HUES48 (cell line): ENCODE data around the gene OPA1.

Experiments used
- H3K27ac ChIP-seq: one replicate; pipeline ENCODE4 v1.7.0; 2013; ENCODE audit warnings: low read depth, low read length, inconsistent platforms
- H3K27me3 ChIP-seq: 2 replicates; pipeline ENCODE4 v1.6.1; 2013; ENCODE audit warnings: mild to moderate bottlenecking, low read length; ENCODE audit not compliant: control insufficient read depth, insufficient read depth
- H3K36me3 ChIP-seq: 2 replicates; pipeline ENCODE4 v1.6.1; 2013; ENCODE audit warnings: low read length; ENCODE audit not compliant: control insufficient read depth, insufficient read depth
- H3K4me1 ChIP-seq: 2 replicates; pipeline ENCODE4 v1.6.1; 2013; ENCODE audit warnings: mild to moderate bottlenecking, low read length; ENCODE audit not compliant: control insufficient read depth, insufficient read depth
- H3K4me3 ChIP-seq: 2 replicates; pipeline ENCODE4 v1.5.1; 2013; ENCODE audit warnings: mild to moderate bottlenecking, low read depth, low read length
- H3K9ac ChIP-seq: 2 replicates; pipeline ENCODE4 v1.6.1; 2013; ENCODE audit warnings: mild to moderate bottlenecking, low read depth, low read length, moderate library complexity
- H3K9me3 ChIP-seq: 2 replicates; pipeline ENCODE4 v1.6.1; 2013; ENCODE audit warnings: low read length; ENCODE audit not compliant: control insufficient read depth, insufficient read depth

Gene OPA1

GRCh38 chr3:193673845-193674244, 80.8 kb downstream of the OPA1 start:
- Histone ChIP-seq H3K9ac (no peak overlapping the region), H3K27ac (no peak overlapping the region), H3K4me3 (no peak overlapping the region), H3K4me1 (no peaks in the 10 kb centered on the region), H3K36me3 (peaks cover 51% of the 10 kb centered on the region), H3K27me3 (no peaks in the 10 kb centered on the region), H3K9me3 (no peaks in the 10 kb centered on the region)

GRCh38 chr3:193674714-193675113, 81.7 kb downstream of the OPA1 start:
- H3K27ac ChIP-seq: no peak overlapping the region
- no peaks in the 10 kb centered on the region for H3K27me3 ChIP-seq
- H3K4me3 ChIP-seq: no peak overlapping the region
- no peak overlapping the region for H3K9ac ChIP-seq
- no peaks in the 10 kb centered on the region for H3K9me3 ChIP-seq
- no peaks in the 10 kb centered on the region for H3K4me1 ChIP-seq
- H3K36me3 ChIP-seq: peaks cover 43% of the 10 kb centered on the region

GRCh38 chr3:193677734-193678133, 84.7 kb downstream of the OPA1 start:
- peaks cover 3% of the 10 kb centered on the region; the same call in 1 of the 2 replicates for H3K4me1 ChIP-seq
- no peaks in the 10 kb centered on the region for H3K27me3 ChIP-seq
- peaks cover 19% of the 10 kb centered on the region for H3K36me3 ChIP-seq
- no peak overlapping the region for H3K9ac ChIP-seq
- H3K9me3 ChIP-seq: no peaks in the 10 kb centered on the region
- H3K27ac ChIP-seq: no peak overlapping the region
- H3K4me3 ChIP-seq: no peak overlapping the region

GRCh38 chr3:193680220-193680619, 87.2 kb downstream of the OPA1 start:
- Histone ChIP-seq H3K4me3 (no peak overlapping the region), H3K9ac (no peak overlapping the region), H3K27ac (no peak overlapping the region), H3K9me3 (no peaks in the 10 kb centered on the region), H3K4me1 (peaks cover 3% of the 10 kb centered on the region; the same call in 1 of the 2 replicates), H3K27me3 (no peaks in the 10 kb centered on the region), H3K36me3 (peaks cover 15% of the 10 kb centered on the region; the same call in 1 of the 2 replicates)

GRCh38 chr3:193681631-193682030, 88.6 kb downstream of the OPA1 start:
- H3K4me1 ChIP-seq: peaks cover 3% of the 10 kb centered on the region; the same call in 1 of the 2 replicates
- H3K9ac ChIP-seq: no peak overlapping the region
- H3K4me3 ChIP-seq: no peak overlapping the region
- no peaks in the 10 kb centered on the region for H3K27me3 ChIP-seq
- no peaks in the 10 kb centered on the region for H3K9me3 ChIP-seq
- no peak overlapping the region for H3K27ac ChIP-seq
- peaks cover 9% of the 10 kb centered on the region; the same call in 1 of the 2 replicates for H3K36me3 ChIP-seq

GRCh38 chr3:193686665-193687483, 93.9 kb downstream of the OPA1 start:
- Histone ChIP-seq H3K27ac (no peak overlapping the region), H3K9ac (no peak overlapping the region), H3K4me3 (no peak overlapping the region), H3K4me1 (no peaks in the 10 kb centered on the region), H3K36me3 (peaks cover 4% of the 10 kb centered on the region; the same call in 1 of the 2 replicates), H3K9me3 (no peaks in the 10 kb centered on the region), H3K27me3 (no peaks in the 10 kb centered on the region)

GRCh38 chr3:193688834-193689714, 96.1 kb downstream of the OPA1 start:
- H3K9me3 ChIP-seq: no peaks in the 10 kb centered on the region
- no peaks in the 10 kb centered on the region for H3K4me1 ChIP-seq
- H3K36me3 ChIP-seq: peaks cover 10% of the 10 kb centered on the region
- H3K4me3 ChIP-seq: no peak overlapping the region
- H3K9ac ChIP-seq: no peak overlapping the region
- no peaks in the 10 kb centered on the region for H3K27me3 ChIP-seq
- no peak overlapping the region for H3K27ac ChIP-seq

- Histone ChIP-seq H3K9ac (no peak overlapping the region), H3K9me3 (no peaks in the 10 kb centered on the region), H3K27ac (no peak overlapping the region), H3K4me1 (no peaks in the 10 kb centered on the region), H3K36me3 (peaks cover 32% of the 10 kb centered on the region), H3K4me3 (no peak overlapping the region), H3K27me3 (no peaks in the 10 kb centered on the region)
Observed at GRCh38 chr3:193693774-193694173, 100.8 kb downstream of the OPA1 start.

- no peaks in the 10 kb centered on the region for H3K36me3 ChIP-seq
- no peak overlapping the region for H3K4me3 ChIP-seq
- H3K27ac ChIP-seq: peak overlapping the region; percentile 24
- H3K27me3 ChIP-seq: no peaks in the 10 kb centered on the region
- no peaks in the 10 kb centered on the region for H3K9me3 ChIP-seq
- peaks cover 11% of the 10 kb centered on the region for H3K4me1 ChIP-seq
- no peak overlapping the region for H3K9ac ChIP-seq
Observed at GRCh38 chr3:193701953-193702635, 109.1 kb downstream of the OPA1 start.

- Histone ChIP-seq H3K36me3 (no peaks in the 10 kb centered on the region), H3K9me3 (no peaks in the 10 kb centered on the region), H3K4me3 (no peak overlapping the region), H3K27me3 (no peaks in the 10 kb centered on the region), H3K4me1 (peaks cover 11% of the 10 kb centered on the region), H3K9ac (no peak overlapping the region), H3K27ac (no peak overlapping the region)
Observed at GRCh38 chr3:193702967-193703366, 110.0 kb downstream of the OPA1 start.
